Measurements from ENCODE around the gene PHLDB2. TPM values are rescaled to one million over a fixed set of nuclear protein-coding genes. Genes with fewer than 3 reads are reported as not detected.

Gene PHLDB2
- total and polyA plus RNA-seq, 2 of the 13 experiments (the other 11 are each of a cell fraction or from before 2014, with no cell fraction given): 8.4 to 23.6 TPM

- TF ChIP-seq RNF219 (CRISPR knock-in tag; IDR thresholded peaks at IDR 0.05): no peak
- no peak for TF ChIP-seq ZXDC (CRISPR knock-in tag; IDR thresholded peaks at IDR 0.05)
- TF ChIP-seq ZNF20 (CRISPR knock-in tag; IDR thresholded peaks at IDR 0.05): no peak
- TF ChIP-seq ZNF83 (CRISPR knock-in tag; IDR thresholded peaks at IDR 0.05; ENCODE audit: borderline replicate concordance): no peak
- no peak for TF ChIP-seq ZFP41 (CRISPR knock-in tag; IDR thresholded peaks at IDR 0.05; ENCODE audit: borderline replicate concordance)
- no peak for TF ChIP-seq PHB2 (IDR thresholded peaks at IDR 0.05; ENCODE audit: partially characterized antibody)
Observed at GRCh38 chr3:111923095-111923771, 64.2 kb downstream of the PHLDB2 start (continued).

DNA sequence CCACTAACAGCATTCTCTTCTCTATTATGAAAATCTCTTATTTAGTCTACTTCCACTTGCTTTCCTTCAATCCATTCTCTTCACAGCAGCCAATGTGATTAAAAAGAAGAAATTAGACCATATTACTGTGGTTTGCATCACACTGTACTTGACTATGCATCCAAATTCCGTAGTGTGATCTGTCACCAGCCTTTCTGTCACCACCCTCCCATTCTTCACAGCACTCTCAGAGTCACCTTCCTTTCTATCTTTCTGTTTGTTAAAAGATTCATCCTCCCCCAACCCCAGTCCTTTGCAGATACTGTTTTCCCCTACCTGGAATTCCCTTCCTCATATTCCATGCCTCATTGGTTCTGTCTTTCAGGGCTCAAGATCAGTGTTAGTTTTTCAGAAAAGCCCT is 64.7 kb downstream of the PHLDB2 start:
- CTCF ChIA-PET (ENCODE audit: low intra/inter-chr PET ratio, low total read pairs): no interaction called here
- no peaks in the 10 kb centered on the region for H3K79me2 ChIP-seq (ENCODE audit: insufficient read depth, low read length)
- no peaks in the 10 kb centered on the region for H3K9me3 ChIP-seq (ENCODE audit: low read length)
- H2AFZ ChIP-seq (ENCODE audit: low read length): no peak overlapping the region
- no peak overlapping the region for H3K9ac ChIP-seq (ENCODE audit: insufficient read depth, low read depth, low read length)
- no peaks in the 10 kb centered on the region for H4K20me1 ChIP-seq (ENCODE audit: insufficient read depth, low read length)
- H3K4me1 ChIP-seq (ENCODE audit: insufficient read depth, low read length): no peaks in the 10 kb centered on the region
- no peak for ATAC-seq
- peaks cover 16 to 33% of the 10 kb centered on the region in 2 experiments; a peak in 4 of 5 replicates for H3K36me3 ChIP-seq (replicated peaks in 1 of 2; ENCODE audit: control insufficient read depth in 1 of 2, insufficient read depth in 2 of 2, low read length in 2 of 2)
- H3K27me3 ChIP-seq (ENCODE audit: control insufficient read depth in 1 of 2, insufficient read depth in 2 of 2, low read length in 2 of 2): no peaks in the 10 kb centered on the region
- BruUV-seq (replicated peaks): no TSS peak
- H3K27ac ChIP-seq (ENCODE audit: extremely low read length, insufficient read depth, low read length): no peak overlapping the region
- intact Hi-C loops (cut with micrococcal nuclease; ENCODE audit: unreplicated experiment): no loop called here
- no peak for FAIRE-seq
- no peak overlapping the region for H3K4me3 ChIP-seq (replicated peaks in 1 of 3; ENCODE audit: insufficient read depth in 1 of 3, low read depth in 2 of 3, low read length in 3 of 3)
- POLR2A ChIA-PET: no interaction called here
- no CpG with 5 or more reads among the region's 1 CpG for WGBS (ENCODE audit: low lambda C conversion rate)
- in situ Hi-C loops (cut with HindIII; ENCODE audit: extremely low pct_ligation_motif_present, low pct_unique_long_range_greater_than_20kb): no loop called here
- no peak for DNase-seq (ENCODE audit: low spot score)
- H3K4me2 ChIP-seq (ENCODE audit: low read depth, low read length): no peak overlapping the region
- TF ChIP-seq ZSCAN22 (CRISPR knock-in tag; IDR thresholded peaks at IDR 0.05): no peak
- no peak for TF ChIP-seq ZMAT3 (CRISPR knock-in tag; conservative IDR thresholded peaks at IDR 0.05)
- TF ChIP-seq U2AF1 (optimal IDR thresholded peaks at IDR 0.05; ENCODE audit: low read depth, low read length): no peak
- no peak for TF ChIP-seq RFX5 (IDR thresholded peaks at IDR 0.05; ENCODE audit: low read depth, low read length)
- TF ChIP-seq HCFC1 (IDR thresholded peaks at IDR 0.05; ENCODE audit: low read depth, low read length): no peak
- no peak for TF ChIP-seq CEBPB (IDR thresholded peaks at IDR 0.05; ENCODE audit: borderline replicate concordance, low read depth, low read length)
- no peak for TF ChIP-seq HNF4A (CRISPR knock-in tag; IDR thresholded peaks at IDR 0.05)
- no peak for TF ChIP-seq ZMYM2 (CRISPR knock-in tag; IDR thresholded peaks at IDR 0.05)
- no peak for TF ChIP-seq ZNF772 (CRISPR knock-in tag; IDR thresholded peaks at IDR 0.05)
- TF ChIP-seq, protein P1, sequence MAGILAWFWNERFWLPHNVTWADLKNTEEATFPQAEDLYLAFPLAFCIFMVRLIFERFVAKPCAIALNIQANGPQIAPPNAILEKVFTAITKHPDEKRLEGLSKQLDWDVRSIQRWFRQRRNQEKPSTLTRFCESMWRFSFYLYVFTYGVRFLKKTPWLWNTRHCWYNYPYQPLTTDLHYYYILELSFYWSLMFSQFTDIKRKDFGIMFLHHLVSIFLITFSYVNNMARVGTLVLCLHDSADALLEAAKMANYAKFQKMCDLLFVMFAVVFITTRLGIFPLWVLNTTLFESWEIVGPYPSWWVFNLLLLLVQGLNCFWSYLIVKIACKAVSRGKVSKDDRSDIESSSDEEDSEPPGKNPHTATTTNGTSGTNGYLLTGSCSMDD (CRISPR knock-in tag; IDR thresholded peaks at IDR 0.05): no peak
